Peyer's patch (tissue), 4 donors: ENCODE results near the gene KCNIP3. TPM values are rescaled to one million over a fixed set of nuclear protein-coding genes. Genes with fewer than 3 reads are reported as not detected.

Experiments used
- DNase-seq, 3 donors: peaks; one replicate each; pipeline ENCODE4 v3.0.0-alpha.2; 2017 to 2019
- H3K27ac ChIP-seq, 4 donors: fragments of 200-600 bp; sonication (generic); one replicate each; pipeline ENCODE4 v1.5.1; 2016 to 2019
- H3K27me3 ChIP-seq, 2 donors: fragments of 200-600 bp; sonication (generic); one replicate each; pipeline ENCODE4 v1.5.1; 2019
- H3K36me3 ChIP-seq, 3 donors: fragments of 200-600 bp; sonication (generic); one replicate each; pipeline ENCODE4 v1.5.1; 2016 to 2019
- H3K4me1 ChIP-seq, 4 donors: fragments of 200-600 bp; sonication (generic); one replicate each; pipeline ENCODE4 v1.5.1; 2016 to 2019
- H3K4me3 ChIP-seq, 4 donors: fragments of 200-600 bp; sonication (generic); 1 replicate in 3 of 4; 2 replicates in 1 of 4; pipeline ENCODE4 v1.5.1; 2016 to 2019; ENCODE audit warnings: mild to moderate bottlenecking in 1 of 4
- H3K9me3 ChIP-seq, 4 donors: fragments of 200-600 bp; sonication (generic); one replicate each; pipeline ENCODE4 v1.5.1; 2016 to 2019; ENCODE audit warnings: mild to moderate bottlenecking in 1 of 4
- POLR2A ChIP-seq, 2 donors: fragments of 450-650 bp; IDR thresholded peaks; one replicate each; pipeline ENCODE4 v1.5.1; 2017; ENCODE audit warnings: antibody characterized with exemption in 2 of 2, mild to moderate bottlenecking in 2 of 2, moderate library complexity in 2 of 2
- total RNA-seq, 4 donors: library from RNA; depleted of rRNA; stranded (reverse); fragments of >200 nt; gene quantifications; one replicate each; pipeline ENCODE4 v1.1.0, GENCODE V29; 2016
- TF ChIP-seq, protein P1 (sequence below), 6 experiments: fragments of 450-650 bp in 4 of 6; fragments of 200-600 bp in 2 of 6; sonication (generic) in 1 of 6; IDR thresholded peaks; one replicate each; pipeline ENCODE4 v1.5.1; 2017 to 2019; ENCODE audit warnings: antibody characterized with exemption in 6 of 6, mild to moderate bottlenecking in 3 of 6, moderate library complexity in 1 of 6

KCNIP3 gene
- total RNA-seq, 4 donors from 2014 or later, result 4.9 to 11.4 (median 7.2) TPM

DNA sequence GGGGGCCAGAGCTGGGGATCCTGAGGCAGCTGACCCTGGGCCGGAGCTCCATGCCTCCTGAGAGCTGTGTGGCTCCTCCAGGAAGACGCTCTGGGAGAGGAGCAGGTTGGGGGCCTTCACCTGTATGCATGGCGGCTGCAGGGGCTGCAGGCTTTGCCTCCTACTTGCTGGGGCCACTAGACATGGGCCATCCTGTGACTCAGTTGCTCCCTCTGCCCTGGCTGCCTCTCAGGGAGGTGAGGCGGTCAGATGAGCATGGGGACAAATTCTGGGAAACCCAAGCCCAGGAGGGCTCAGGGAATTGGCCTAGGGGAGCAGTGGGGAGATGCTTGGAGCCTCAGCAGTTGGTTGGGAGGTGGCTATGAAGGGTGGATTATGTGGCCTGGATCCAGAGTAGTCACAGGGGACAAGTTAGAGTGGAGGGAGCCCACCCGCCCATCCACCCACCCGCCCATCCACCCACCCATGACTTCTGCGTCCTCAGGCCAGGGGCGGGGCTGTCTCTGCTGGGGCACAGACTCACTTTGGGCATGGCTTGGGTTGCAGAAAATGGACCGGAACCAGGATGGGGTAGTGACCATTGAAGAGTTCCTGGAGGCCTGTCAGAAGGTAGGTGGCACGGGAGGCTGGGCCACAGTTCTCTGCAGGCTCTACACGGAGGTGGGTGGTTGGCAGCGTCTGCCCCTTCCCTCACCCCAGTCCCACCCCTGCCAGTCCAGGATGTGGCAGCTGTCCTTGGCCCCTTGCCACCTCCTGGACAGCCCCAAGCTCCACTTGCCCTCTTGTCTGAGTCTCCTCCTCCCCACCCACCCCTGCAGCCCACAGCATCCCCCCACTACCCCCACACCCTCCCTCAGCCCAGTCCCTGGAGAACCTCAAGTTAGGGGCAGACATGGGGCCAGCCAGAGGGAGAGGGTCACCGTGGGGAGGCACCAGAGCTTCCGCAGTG is 85.8 kb downstream of the KCNIP3 start:
- TF ChIP-seq, protein P1, sequence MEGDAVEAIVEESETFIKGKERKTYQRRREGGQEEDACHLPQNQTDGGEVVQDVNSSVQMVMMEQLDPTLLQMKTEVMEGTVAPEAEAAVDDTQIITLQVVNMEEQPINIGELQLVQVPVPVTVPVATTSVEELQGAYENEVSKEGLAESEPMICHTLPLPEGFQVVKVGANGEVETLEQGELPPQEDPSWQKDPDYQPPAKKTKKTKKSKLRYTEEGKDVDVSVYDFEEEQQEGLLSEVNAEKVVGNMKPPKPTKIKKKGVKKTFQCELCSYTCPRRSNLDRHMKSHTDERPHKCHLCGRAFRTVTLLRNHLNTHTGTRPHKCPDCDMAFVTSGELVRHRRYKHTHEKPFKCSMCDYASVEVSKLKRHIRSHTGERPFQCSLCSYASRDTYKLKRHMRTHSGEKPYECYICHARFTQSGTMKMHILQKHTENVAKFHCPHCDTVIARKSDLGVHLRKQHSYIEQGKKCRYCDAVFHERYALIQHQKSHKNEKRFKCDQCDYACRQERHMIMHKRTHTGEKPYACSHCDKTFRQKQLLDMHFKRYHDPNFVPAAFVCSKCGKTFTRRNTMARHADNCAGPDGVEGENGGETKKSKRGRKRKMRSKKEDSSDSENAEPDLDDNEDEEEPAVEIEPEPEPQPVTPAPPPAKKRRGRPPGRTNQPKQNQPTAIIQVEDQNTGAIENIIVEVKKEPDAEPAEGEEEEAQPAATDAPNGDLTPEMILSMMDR (IDR thresholded peaks at IDR 0.05), result no peak
- no peak for TF ChIP-seq POLR2A (IDR thresholded peaks at IDR 0.05)
- Histone ChIP-seq H3K27ac (no peak overlapping the region), H3K9me3 (no peaks in the 10 kb centered on the region), H3K4me1 (peaks cover 0 to 23% (median 2%) of the 10 kb centered on the region in 4 donors), H3K27me3 (no peaks in the 10 kb centered on the region), H3K36me3 (no peaks in the 10 kb centered on the region), H3K4me3 (no peak overlapping the region)
- DNase-seq, result no peak

DNA sequence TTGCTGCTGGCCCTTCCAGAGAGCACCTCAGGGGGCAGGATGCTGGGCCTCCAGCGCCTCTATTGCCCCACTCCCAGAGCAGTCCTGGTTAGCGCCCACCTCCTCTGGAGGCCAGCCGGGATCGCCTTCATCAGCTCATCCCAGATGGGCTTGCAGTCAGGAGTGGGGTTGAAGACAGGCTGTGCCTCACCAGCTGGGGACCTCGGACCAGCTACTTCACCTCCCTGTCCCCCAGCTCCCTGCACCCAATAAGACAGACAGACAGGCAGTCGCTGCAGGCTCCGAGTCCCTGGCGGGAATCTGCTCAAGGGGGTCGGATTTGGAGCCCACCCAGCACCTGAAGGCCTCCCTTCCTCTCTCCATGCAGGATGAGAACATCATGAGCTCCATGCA is 86.5 kb downstream of the KCNIP3 start:
- H3K27me3 ChIP-seq, result no peaks in the 10 kb centered on the region
- TF ChIP-seq POLR2A (IDR thresholded peaks at IDR 0.05), result no peak
- TF ChIP-seq, protein P1 (IDR thresholded peaks at IDR 0.05), result no peak
- no peaks in the 10 kb centered on the region for H3K9me3 ChIP-seq
- H3K4me1 ChIP-seq, result peaks cover 0 to 23% (median 2%) of the 10 kb centered on the region in 4 donors
- peak overlapping the region in 2 of 4 donors; percentile 91 to 94 for H3K27ac ChIP-seq
- H3K4me3 ChIP-seq, result no peak overlapping the region
- H3K36me3 ChIP-seq, result no peaks in the 10 kb centered on the region
- DNase-seq, result no peak

- H3K27ac ChIP-seq, result peak overlapping the region in 3 of 4 donors; percentile 87 to 94 (median 91)
- H3K4me3 ChIP-seq, result no peak overlapping the region
- H3K36me3 ChIP-seq, result no peaks in the 10 kb centered on the region
- H3K9me3 ChIP-seq, result no peaks in the 10 kb centered on the region
- TF ChIP-seq POLR2A (IDR thresholded peaks at IDR 0.05), result peak in 1 of 2 donors; percentile 68
- TF ChIP-seq, protein P1 (IDR thresholded peaks at IDR 0.05), result peak in 3 of 6 experiments; percentile 34 to 42 (median 42)
- no peaks in the 10 kb centered on the region for H3K27me3 ChIP-seq
- peaks cover 0 to 33% (median 2%) of the 10 kb centered on the region in 4 donors for H3K4me1 ChIP-seq
- DNase-seq, result peak in 2 of 3 donors; percentile 84 to 89
Observed at GRCh38 chr2:95384854-95385569, 87.9 kb downstream of the KCNIP3 start.

DNA sequence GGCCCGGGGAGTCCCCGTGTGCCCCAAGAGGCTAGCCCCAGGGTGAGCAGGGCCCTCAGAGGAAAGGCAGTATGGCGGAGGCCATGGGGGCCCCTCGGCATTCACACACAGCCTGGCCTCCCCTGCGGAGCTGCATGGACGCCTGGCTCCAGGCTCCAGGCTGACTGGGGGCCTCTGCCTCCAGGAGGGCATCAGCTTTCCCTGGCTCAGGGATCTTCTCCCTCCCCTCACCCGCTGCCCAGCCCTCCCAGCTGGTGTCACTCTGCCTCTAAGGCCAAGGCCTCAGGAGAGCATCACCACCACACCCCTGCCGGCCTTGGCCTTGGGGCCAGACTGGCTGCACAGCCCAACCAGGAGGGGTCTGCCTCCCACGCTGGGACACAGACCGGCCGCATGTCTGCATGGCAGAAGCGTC is 88.4 kb downstream of the KCNIP3 start:
- H3K36me3 ChIP-seq, result no peaks in the 10 kb centered on the region
- peak overlapping the region in 3 of 4 donors; percentile 87 to 94 (median 91) for H3K27ac ChIP-seq
- no peak for TF ChIP-seq POLR2A (IDR thresholded peaks at IDR 0.05)
- TF ChIP-seq, protein P1 (IDR thresholded peaks at IDR 0.05), result no peak
- H3K9me3 ChIP-seq, result no peaks in the 10 kb centered on the region
- no peaks in the 10 kb centered on the region for H3K27me3 ChIP-seq
- peaks cover 0 to 33% (median 2%) of the 10 kb centered on the region in 4 donors for H3K4me1 ChIP-seq
- H3K4me3 ChIP-seq, result no peak overlapping the region
- DNase-seq, result no peak

DNA sequence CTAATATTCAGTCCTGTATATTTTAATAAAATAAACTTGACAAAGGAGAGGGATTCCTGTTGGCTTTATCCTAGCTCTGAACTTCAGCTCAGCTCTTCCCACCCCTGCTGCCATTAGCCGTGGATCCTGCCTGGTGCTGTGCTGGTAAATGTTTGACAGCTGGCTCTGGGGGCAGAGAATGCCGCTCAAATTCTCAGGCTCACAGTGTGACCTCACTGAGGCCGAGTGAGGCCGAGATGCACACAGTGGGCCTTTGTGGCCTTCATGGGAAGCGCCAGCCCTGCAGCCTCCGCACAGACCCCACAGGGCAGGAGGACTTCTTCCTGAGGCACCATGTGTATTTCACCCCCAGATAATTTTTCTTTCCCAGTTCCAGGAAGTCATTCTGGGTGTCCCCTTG is 88.9 kb downstream of the KCNIP3 start:
- no peak for DNase-seq
- no peaks in the 10 kb centered on the region for H3K9me3 ChIP-seq
- H3K27ac ChIP-seq, result peak overlapping the region in 1 of 4 donors; percentile 94
- no peak overlapping the region for H3K4me3 ChIP-seq
- no peaks in the 10 kb centered on the region for H3K27me3 ChIP-seq
- H3K36me3 ChIP-seq, result no peaks in the 10 kb centered on the region
- H3K4me1 ChIP-seq, result peaks cover 0 to 33% (median 3%) of the 10 kb centered on the region in 4 donors
- TF ChIP-seq POLR2A (IDR thresholded peaks at IDR 0.05), result no peak
- TF ChIP-seq, protein P1 (IDR thresholded peaks at IDR 0.05), result no peak
